Measurements from ENCODE around the gene AVL9. TPM values are rescaled to one million over a fixed set of nuclear protein-coding genes. Genes with fewer than 3 reads are reported as not detected.

AVL9 gene
- total RNA-seq, 2 experiments from 2014 or later: 23.3 to 25.4 TPM

GRCh38 chr7:32524631-32525030, 29.3 kb downstream of the AVL9 start:
- H3K27me3 Mint-ChIP-seq: no peaks in the 10 kb centered on the region
- DNase-seq (no peak), ATAC-seq (ENCODE audit: poor library complexity) (no peak)
- intact Hi-C loops (cut with DNase I, micrococcal nuclease): no loop called here
- Histone ChIP-seq H3K36me3 (ENCODE audit: insufficient read depth, low read length) (peaks cover 6% of the 10 kb centered on the region), H3K4me3 (ENCODE audit: low read length) (no peak overlapping the region), H3K4me1 (ENCODE audit: insufficient read depth, low read length) (no peaks in the 10 kb centered on the region), H3K27ac (ENCODE audit: low read depth in 1 of 2, low read length in 2 of 2) (no peak overlapping the region), H3K27me3 (ENCODE audit: control insufficient read depth in 1 of 2, insufficient read depth in 2 of 2, low read length in 2 of 2) (no peaks in the 10 kb centered on the region), H3K9me3 (ENCODE audit: control insufficient read depth in 1 of 2, insufficient read depth in 1 of 2, low read length in 2 of 2) (peaks cover 0 to 3% of the 10 kb centered on the region in 2 experiments)
- peaks cover 52% of the 10 kb centered on the region for H3K4me1 Mint-ChIP-seq (ENCODE audit: low read depth)
- no peak overlapping the region for H3K27ac Mint-ChIP-seq
- ChIA-PET CTCF (no interaction called here), POLR2A (no interaction called here)
- H3K4me3 Mint-ChIP-seq: no peak overlapping the region
- TF ChIP-seq CTCF (IDR thresholded peaks at IDR 0.05): no peak
- peaks cover 6% of the 10 kb centered on the region for H3K9me3 Mint-ChIP-seq
- peaks cover 52% of the 10 kb centered on the region for H3K36me3 Mint-ChIP-seq (ENCODE audit: low read depth)

GRCh38 chr7:32525839-32526238, 30.6 kb downstream of the AVL9 start:
- Histone ChIP-seq H3K27ac (ENCODE audit: low read depth in 1 of 2, low read length in 2 of 2) (no peak overlapping the region), H3K4me3 (ENCODE audit: low read length) (no peak overlapping the region), H3K9me3 (ENCODE audit: control insufficient read depth in 1 of 2, insufficient read depth in 1 of 2, low read length in 2 of 2) (peaks cover 0 to 3% of the 10 kb centered on the region in 2 experiments), H3K27me3 (ENCODE audit: control insufficient read depth in 1 of 2, insufficient read depth in 2 of 2, low read length in 2 of 2) (no peaks in the 10 kb centered on the region), H3K36me3 (ENCODE audit: insufficient read depth, low read length) (peaks cover 6% of the 10 kb centered on the region), H3K4me1 (ENCODE audit: insufficient read depth, low read length) (no peaks in the 10 kb centered on the region)
- Mint-ChIP-seq H3K4me3 (no peak overlapping the region), H3K27ac (no peak overlapping the region), H3K9me3 (peaks cover 3% of the 10 kb centered on the region), H3K4me1 (ENCODE audit: low read depth) (peaks cover 49% of the 10 kb centered on the region), H3K36me3 (ENCODE audit: low read depth) (peaks cover 40% of the 10 kb centered on the region), H3K27me3 (no peaks in the 10 kb centered on the region)
- CTCF ChIA-PET: no interaction called here
- DNase-seq (no peak), ATAC-seq (ENCODE audit: poor library complexity) (no peak)
- POLR2A ChIA-PET: no interaction called here
- intact Hi-C loops (cut with DNase I, micrococcal nuclease): no loop called here
- TF ChIP-seq CTCF (IDR thresholded peaks at IDR 0.05): no peak

GRCh38 chr7:32531402-32531801, 36.1 kb downstream of the AVL9 start:
- Mint-ChIP-seq H3K9me3 (no peaks in the 10 kb centered on the region), H3K27me3 (no peaks in the 10 kb centered on the region), H3K4me3 (no peak overlapping the region), H3K4me1 (ENCODE audit: low read depth) (peaks cover 49% of the 10 kb centered on the region), H3K27ac (no peak overlapping the region), H3K36me3 (ENCODE audit: low read depth) (peaks cover 26% of the 10 kb centered on the region)
- H3K36me3 ChIP-seq (ENCODE audit: insufficient read depth, low read length): no peaks in the 10 kb centered on the region
- no peaks in the 10 kb centered on the region for H3K4me1 ChIP-seq (ENCODE audit: insufficient read depth, low read length)
- intact Hi-C loops (cut with DNase I, micrococcal nuclease): loop anchor here in 1 of 2 experiments (5.0 kb wide), 1 partner anchor 39 kb away; the partner anchor contains the start of gene LSM5
- DNase-seq (no peak), ATAC-seq (ENCODE audit: poor library complexity) (no peak)
- ChIA-PET CTCF (no interaction called here), POLR2A (interaction anchor here (2.0 kb wide), 1 partner anchor 36 kb away, joined by 7 read pairs; the partner anchor contains the start of gene AVL9)
- H3K9me3 ChIP-seq (ENCODE audit: control insufficient read depth in 1 of 2, insufficient read depth in 1 of 2, low read length in 2 of 2): no peaks in the 10 kb centered on the region
- H3K4me3 ChIP-seq (ENCODE audit: low read length): no peak overlapping the region
- no peaks in the 10 kb centered on the region for H3K27me3 ChIP-seq (ENCODE audit: control insufficient read depth in 1 of 2, insufficient read depth in 2 of 2, low read length in 2 of 2)
- no peak for TF ChIP-seq CTCF (IDR thresholded peaks at IDR 0.05)
- H3K27ac ChIP-seq (ENCODE audit: low read depth in 1 of 2, low read length in 2 of 2): no peak overlapping the region

All from CD4-positive, alpha-beta T cell (primary cell).